HG02981 (cell line): ENCODE measurements around the gene BNC1.
"Not testable (repeated sequence)": the region's sequence is repeated elsewhere in the genome, so short reads cannot be mapped to it uniquely, and the experiment has no call there.

Experiments
- ATAC-seq: cut with Tn5 transposase; IDR thresholded peaks from one replicate; pipeline ENCODE4 v1.9.1; 2021; ENCODE audit warnings: mild to moderate bottlenecking, moderate library complexity; ENCODE audit not compliant: unreplicated experiment

The BNC1 gene

GRCh38 chr15:83295417-83295816 lies 11.0 kb upstream of the BNC1 start:
- no peak for ATAC-seq

GRCh38 chr15:83293201-83293600 lies 8.7 kb upstream of the BNC1 start:
- no peak for ATAC-seq

GRCh38 chr15:83292317-83292716 lies 7.9 kb upstream of the BNC1 start:
- ATAC-seq: no peak

GRCh38 chr15:83290236-83290635 lies 5.8 kb upstream of the BNC1 start:
- ATAC-seq: no peak

GRCh38 chr15:83289160-83289559 lies 4.7 kb upstream of the BNC1 start:
- no peak for ATAC-seq

GRCh38 chr15:83288381-83288801 lies 3.9 kb upstream of the BNC1 start:
- no peak for ATAC-seq

GRCh38 chr15:83287541-83288027 lies 3.1 kb upstream of the BNC1 start:
- no peak for ATAC-seq

- ATAC-seq: no peak
These were observed 1.6 kb upstream of the BNC1 start for GRCh38 chr15:83285979-83286553.

- ATAC-seq: no peak
These were observed 967 bp upstream of the BNC1 start for GRCh38 chr15:83285284-83285978.

GRCh38 chr15:83283813-83284558 lies 478 bp downstream of the BNC1 start:
- ATAC-seq: no peak

GRCh38 chr15:83283138-83283812 lies 1.2 kb downstream of the BNC1 start:
- no peak for ATAC-seq

GRCh38 chr15:83282776-83283137 lies 1.7 kb downstream of the BNC1 start:
- ATAC-seq: no peak

GRCh38 chr15:83282141-83282540 lies 2.3 kb downstream of the BNC1 start:
- no peak for ATAC-seq

GRCh38 chr15:83278191-83278590 lies 6.3 kb downstream of the BNC1 start:
- no peak for ATAC-seq

- no peak for ATAC-seq
These were observed 7.8 kb downstream of the BNC1 start for GRCh38 chr15:83276661-83277060.

- no peak for ATAC-seq
These were observed 9.1 kb downstream of the BNC1 start for GRCh38 chr15:83275412-83275811.

GRCh38 chr15:83270176-83270575 lies 14.3 kb downstream of the BNC1 start:
- ATAC-seq: no peak

GRCh38 chr15:83268147-83268546 lies 16.3 kb downstream of the BNC1 start:
- no peak for ATAC-seq

GRCh38 chr15:83262594-83263315 lies 21.7 kb downstream of the BNC1 start:
- ATAC-seq: no peak

GRCh38 chr15:83262181-83262580 lies 22.3 kb downstream of the BNC1 start:
- not testable (repeated sequence) for ATAC-seq

- no peak for ATAC-seq
These were observed 33.7 kb downstream of the BNC1 start for GRCh38 chr15:83250781-83251180.
